Measurements from ENCODE around the gene MID1. TPM values are rescaled to one million over a fixed set of nuclear protein-coding genes. Genes with fewer than 3 reads are reported as not detected.
A peak's percentile ranks its signal among the peaks of the same experiment; 100 is the strongest.

Gene MID1
- total and polyA plus RNA-seq, 9 of the 15 experiments (the other 6 are each of a cell fraction or from before 2014, with no cell fraction given): 0.07 to 0.54 (median 0.33) TPM

GRCh38 chrX:10444204-10444603, 176.2 kb downstream of the MID1 start (continued):
- TF ChIP-seq CREB1 (IDR thresholded peaks at IDR 0.05) (no peak), CREB1 (CRISPR knock-in tag; IDR thresholded peaks at IDR 0.05) (no peak), PCBP2 (IDR thresholded peaks at IDR 0.05; ENCODE audit: low read depth, low read length, poor library complexity, severe bottlenecking) (no peak), ZNF184 (CRISPR knock-in tag; IDR thresholded peaks at IDR 0.05) (no peak), ZNF436 (CRISPR knock-in tag; IDR thresholded peaks at IDR 0.05) (no peak), USF2 (CRISPR knock-in tag; IDR thresholded peaks at IDR 0.05) (no peak), ZNF174 (CRISPR knock-in tag; IDR thresholded peaks at IDR 0.05) (no peak), PKNOX1 (IDR thresholded peaks at IDR 0.05) (no peak), MCM3 (IDR thresholded peaks at IDR 0.05) (no peak), ZNF586 (CRISPR knock-in tag; conservative IDR thresholded peaks at IDR 0.05) (no peak), CTCF (IDR thresholded peaks at IDR 0.05 in 2 of 3, conservative IDR thresholded peaks at IDR 0.05 in 1 of 3; ENCODE audit: insufficient read depth in 2 of 3, low read depth in 1 of 3, low read length in 3 of 3) (peak; percentile 12 to 43 (median 31); a peak in 3 of 6 replicates), ERF (CRISPR knock-in tag; IDR thresholded peaks at IDR 0.05) (no peak), ZNF212 (CRISPR knock-in tag; IDR thresholded peaks at IDR 0.05) (no peak), PCBP1 (IDR thresholded peaks at IDR 0.05; ENCODE audit: low read depth, low read length, poor library complexity, severe bottlenecking) (no peak), RAD21 (CRISPR knock-in tag; conservative IDR thresholded peaks at IDR 0.05 in 1 of 2, IDR thresholded peaks at IDR 0.05 in 1 of 2) (peak in 1 of 2 experiments; percentile 30; a peak in 1 of 4 replicates), NR2F6 (CRISPR knock-in tag; IDR thresholded peaks at IDR 0.05) (no peak), ZNF75A (CRISPR knock-in tag; IDR thresholded peaks at IDR 0.05) (no peak), ZNF766 (CRISPR knock-in tag; conservative IDR thresholded peaks at IDR 0.05) (no peak)
